Keratinocyte (primary cell): ENCODE measurements around the gene CHST14. TPM values are rescaled to one million over a fixed set of nuclear protein-coding genes. Genes with fewer than 3 reads are reported as not detected.

Experiments used
- DNase-seq: peaks from one replicate; pipeline ENCODE4 v3.0.0-alpha.2; 2011; ENCODE audit warnings: low read depth, missing footprints, low spot score
- FAIRE-seq: peaks from 2 replicates; lab custom pipeline; 2011; peaks lifted over from hg19 to GRCh38; lab: Jason Lieb, UNC
- H2AFZ ChIP-seq: 2 replicates; pipeline ENCODE4 v1.6.0; 2012; ENCODE audit warnings: low read length, control low read depth, inconsistent platforms; ENCODE audit not compliant: control insufficient read depth
- H3K27ac ChIP-seq: 2 replicates; pipeline ENCODE4 v1.5.1; 2011; ENCODE audit warnings: low read length; ENCODE audit not compliant: control insufficient read depth, insufficient read depth
- H3K27me3 ChIP-seq: 3 replicates; pipeline ENCODE4 v1.6.0; 2011; ENCODE audit warnings: low read length; ENCODE audit not compliant: control insufficient read depth, insufficient read depth; ENCODE audit errors: extremely low read depth
- H3K36me3 ChIP-seq, 2 experiments: 2 replicates in 1 of 2; 3 replicates in 1 of 2; pipeline ENCODE4 v1.5.1; 2011; ENCODE audit warnings: low read length in 2 of 2, mild to moderate bottlenecking in 1 of 2; ENCODE audit not compliant: control insufficient read depth in 2 of 2, insufficient read depth in 2 of 2; ENCODE audit errors: extremely low read depth in 1 of 2
- H3K4me1 ChIP-seq: 3 replicates; pipeline ENCODE4 v1.5.1; 2011; ENCODE audit warnings: low read length; ENCODE audit not compliant: control insufficient read depth, insufficient read depth; ENCODE audit errors: extremely low read depth
- H3K4me2 ChIP-seq: 3 replicates; pipeline ENCODE4 v1.6.0; 2011; ENCODE audit warnings: low read depth, low read length; ENCODE audit not compliant: control insufficient read depth, insufficient read depth; ENCODE audit errors: extremely low read depth
- H3K4me3 ChIP-seq, 3 experiments: fragments of 200-600 bp in 1 of 3; sonication (generic) in 1 of 3; 2 replicates in 2 of 3; 3 replicates in 1 of 3; pipeline ENCODE4 v1.5.1; 2011 to 2016; ENCODE audit warnings: low read length in 3 of 3, mild to moderate bottlenecking in 3 of 3, control low read depth in 2 of 3, inconsistent platforms in 1 of 3, low read depth in 1 of 3, mixed read lengths in 1 of 3, mixed run types in 1 of 3, moderate library complexity in 1 of 3; ENCODE audit not compliant: control insufficient read depth in 2 of 3, insufficient read depth in 2 of 3; ENCODE audit errors: extremely low read depth in 1 of 3
- H3K79me2 ChIP-seq: 2 replicates; pipeline ENCODE4 v1.6.0; 2012; ENCODE audit warnings: low read length; ENCODE audit not compliant: control insufficient read depth, insufficient read depth
- H3K9ac ChIP-seq: 3 replicates; pipeline ENCODE4 v1.6.0; 2011; ENCODE audit warnings: low read length; ENCODE audit not compliant: control insufficient read depth, insufficient read depth; ENCODE audit errors: extremely low read depth
- H3K9me1 ChIP-seq: 3 replicates; pipeline ENCODE4 v1.6.0; 2011; ENCODE audit warnings: low read length; ENCODE audit not compliant: control insufficient read depth, insufficient read depth; ENCODE audit errors: extremely low read depth
- H3K9me3 ChIP-seq: 2 replicates; pipeline ENCODE4 v1.5.1; 2012; ENCODE audit warnings: low read depth, low read length; ENCODE audit not compliant: control insufficient read depth
- H4K20me1 ChIP-seq: 3 replicates; pipeline ENCODE4 v1.6.0; 2011; ENCODE audit warnings: low read length; ENCODE audit not compliant: control insufficient read depth, insufficient read depth; ENCODE audit errors: extremely low read depth
- CTCF ChIP-seq, 3 experiments: IDR thresholded peaks in 1 of 3; conservative IDR thresholded peaks in 1 of 3; optimal IDR thresholded peaks in 1 of 3; 2 replicates in 2 of 3; 3 replicates in 1 of 3; pipeline versions ENCODE3 to v1.5.1; 2011; ENCODE audit warnings: low read length in 3 of 3, mild to moderate bottlenecking in 3 of 3, moderate library complexity in 2 of 3, control low read depth in 1 of 3, inconsistent platforms in 1 of 3; ENCODE audit not compliant: insufficient read depth in 2 of 3; ENCODE audit errors: extremely low read depth in 1 of 3
- EZH2 ChIP-seq: IDR thresholded peaks from one replicate; pipeline ENCODE4 v1.6.1; 2012; ENCODE audit warnings: inconsistent platforms, mild to moderate bottlenecking, low read length, moderate library complexity
- dilution Hi-C: fragments of 300-500 bp; cut with MboI; formaldehyde crosslinking; loops from one replicate; pipeline ENCODE4 v1.7.0; 2020; ENCODE audit warnings: low sequenced_read_pairs; ENCODE audit not compliant: extremely low pct_ligation_motif_present
- polyA plus RNA-seq, 5 experiments: library from polyadenylated mRNA; depleted of rRNA in 3 of 5; stranded (reverse) in 3 of 5; stranded (forward) in 1 of 5; unstranded in 1 of 5; fragments of >200 nt; gene quantifications; 1 replicate in 1 of 5; 2 replicates in 3 of 5; 3 replicates in 1 of 5; pipeline versions ENCODE4 v1.2.1 to v1.2.3, GENCODE V29; 2011 to 2012; ENCODE audit warnings: missing spikeins in 2 of 5, low read depth in 1 of 5, low replicate concordance in 1 of 5

The CHST14 gene
- polyA plus RNA-seq, 1 donor (not counting 4 experiments of a cell fraction or from before 2014, with no cell fraction given): 1.5 TPM

DNA sequence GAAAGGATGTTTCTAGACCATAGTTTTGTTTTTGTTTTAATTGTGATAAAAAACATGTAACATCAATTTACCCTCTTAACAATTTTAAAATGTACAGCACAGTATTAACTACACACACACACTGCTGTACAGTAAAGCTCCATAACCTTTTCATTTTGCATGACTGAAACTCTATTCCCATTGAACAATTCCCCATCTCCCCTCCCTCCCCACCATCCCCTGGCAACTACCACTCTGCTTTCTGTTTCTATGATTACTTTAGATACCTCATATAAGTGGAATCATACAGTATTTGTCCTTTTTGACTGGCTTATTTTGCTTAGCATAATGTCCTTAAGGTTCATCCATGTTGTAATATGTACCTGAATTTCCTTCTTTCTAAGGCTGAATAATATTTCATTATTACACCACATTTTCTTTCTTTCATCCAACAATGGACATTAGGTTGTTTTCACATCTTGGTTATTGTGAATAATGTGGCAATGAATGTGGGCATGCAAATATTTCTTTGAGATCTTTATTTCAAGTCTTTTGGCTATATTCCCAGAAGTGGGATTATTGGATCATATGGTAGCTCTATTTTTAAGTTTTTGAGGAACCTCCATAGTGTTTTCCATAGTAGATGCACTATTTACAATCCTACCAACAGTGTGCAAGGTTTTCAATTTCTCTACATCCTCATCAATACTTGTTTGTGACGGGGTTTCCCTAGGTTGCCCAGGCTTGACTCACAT is 10.7 kb downstream of the CHST14 start:
- no peak overlapping the region for H3K9ac ChIP-seq
- H3K9me3 ChIP-seq: no peaks in the 10 kb centered on the region
- no peak for FAIRE-seq
- no peak overlapping the region for H3K4me2 ChIP-seq
- H3K4me3 ChIP-seq: no peak overlapping the region
- peaks cover 5% of the 10 kb centered on the region for H3K4me1 ChIP-seq
- H3K36me3 ChIP-seq: no peaks in the 10 kb centered on the region
- dilution Hi-C loops: no loop called here
- H4K20me1 ChIP-seq: no peaks in the 10 kb centered on the region
- H3K9me1 ChIP-seq: no peaks in the 10 kb centered on the region
- DNase-seq: no peak
- no peak overlapping the region for H3K27ac ChIP-seq
- TF ChIP-seq EZH2: no peak
- TF ChIP-seq CTCF (optimal IDR thresholded peaks at IDR 0.05 in 1 of 3, IDR thresholded peaks at IDR 0.05 in 1 of 3, conservative IDR thresholded peaks at IDR 0.05 in 1 of 3; ENCODE audit: extremely low read depth in 1 of 3, insufficient read depth in 2 of 3, low read length in 3 of 3): no peak
- H3K27me3 ChIP-seq: no peaks in the 10 kb centered on the region
- no peak overlapping the region for H2AFZ ChIP-seq
- H3K79me2 ChIP-seq: no peaks in the 10 kb centered on the region

DNA sequence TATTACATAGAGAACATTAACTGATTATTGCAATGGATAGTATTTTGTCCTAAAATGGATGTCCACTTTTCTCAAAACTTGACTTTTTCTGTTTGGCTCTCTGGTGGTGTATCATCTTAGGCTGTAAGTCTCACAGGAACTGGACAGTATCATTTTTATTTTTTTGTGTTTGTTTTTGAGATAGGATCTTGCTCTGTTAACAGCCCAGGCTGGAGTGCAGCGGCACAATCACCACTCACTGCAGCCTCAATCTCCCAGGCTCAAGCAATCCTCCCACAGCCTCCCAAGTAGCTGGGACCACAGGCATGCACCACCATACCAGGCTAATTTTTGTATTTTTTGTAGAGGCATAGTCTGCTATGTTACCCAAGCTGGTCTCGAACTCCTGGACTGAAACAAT is 13.1 kb downstream of the CHST14 start:
- H3K9ac ChIP-seq: no peak overlapping the region
- no peaks in the 10 kb centered on the region for H3K79me2 ChIP-seq
- DNase-seq (no peak), FAIRE-seq (no peak)
- no peaks in the 10 kb centered on the region for H3K27me3 ChIP-seq
- no peaks in the 10 kb centered on the region for H3K9me3 ChIP-seq
- H3K27ac ChIP-seq: no peak overlapping the region
- no peak overlapping the region for H2AFZ ChIP-seq
- no peak overlapping the region for H3K4me3 ChIP-seq
- no peaks in the 10 kb centered on the region for H3K36me3 ChIP-seq
- H3K4me2 ChIP-seq: no peak overlapping the region
- dilution Hi-C loops: no loop called here
- no peaks in the 10 kb centered on the region for H3K4me1 ChIP-seq
- H3K9me1 ChIP-seq: no peaks in the 10 kb centered on the region
- no peaks in the 10 kb centered on the region for H4K20me1 ChIP-seq
- no peak for TF ChIP-seq CTCF (optimal IDR thresholded peaks at IDR 0.05 in 1 of 3, IDR thresholded peaks at IDR 0.05 in 1 of 3, conservative IDR thresholded peaks at IDR 0.05 in 1 of 3; ENCODE audit: extremely low read depth in 1 of 3, insufficient read depth in 2 of 3, low read length in 3 of 3)
- no peak for TF ChIP-seq EZH2
